Loucy (cell line): ENCODE measurements around the gene TRIM39.

ENCODE experiments used
- H2AFZ ChIP-seq: fragments of 200-600 bp; sonication (generic); 2 replicates; pipeline ENCODE4 v1.6.0; 2016; ENCODE audit warnings: antibody characterized with exemption, mild to moderate bottlenecking, low read length, moderate library complexity
- H3F3A ChIP-seq: fragments of 200-600 bp; 2 replicates; pipeline ENCODE4 v1.6.0; 2016; ENCODE audit warnings: antibody characterized with exemption, low read depth, mild to moderate bottlenecking
- H3K27me3 ChIP-seq: fragments of 200-600 bp; sonication (generic); 2 replicates; pipeline ENCODE4 v1.6.1; 2014; ENCODE audit warnings: low read length, mild to moderate bottlenecking; ENCODE audit not compliant: insufficient read depth, poor library complexity, severe bottlenecking
- H3K36me3 ChIP-seq: fragments of 200-600 bp; sonication (generic); 2 replicates; pipeline ENCODE4 v1.6.1; 2016; ENCODE audit warnings: low read length; ENCODE audit not compliant: insufficient read depth
- H3K4me1 ChIP-seq: fragments of 200-600 bp; sonication (generic); 2 replicates; pipeline ENCODE4 v1.5.1; 2014; ENCODE audit warnings: low read length, mild to moderate bottlenecking; ENCODE audit not compliant: insufficient read depth, poor library complexity, severe bottlenecking
- H3K4me2 ChIP-seq: fragments of 200-600 bp; sonication (generic); 2 replicates; pipeline ENCODE4 v1.6.0; 2014; ENCODE audit warnings: antibody characterized with exemption, low read length, low read depth, mild to moderate bottlenecking; ENCODE audit not compliant: poor library complexity, severe bottlenecking
- H3K4me3 ChIP-seq: fragments of 200-600 bp; sonication (generic); 2 replicates; pipeline ENCODE4 v1.5.1; 2014; ENCODE audit warnings: low read length, mild to moderate bottlenecking, mixed read lengths; ENCODE audit not compliant: poor library complexity, severe bottlenecking
- H3K79me2 ChIP-seq: fragments of 200-600 bp; sonication (generic); 2 replicates; pipeline ENCODE4 v1.6.1; 2014; ENCODE audit warnings: low read length; ENCODE audit not compliant: insufficient read depth
- H3K9ac ChIP-seq: fragments of 200-600 bp; sonication (generic); 2 replicates; pipeline ENCODE4 v1.6.0; 2014; ENCODE audit warnings: mild to moderate bottlenecking, low read depth, low read length, moderate library complexity; ENCODE audit not compliant: poor library complexity, severe bottlenecking
- H3K9me2 ChIP-seq: fragments of 200-600 bp; sonication (generic); replicated peaks from 2 replicates; pipeline ENCODE4 v1.6.1; 2016; ENCODE audit warnings: low read depth, low read length, mixed read lengths
- H3K9me3 ChIP-seq: fragments of 200-600 bp; sonication (generic); 2 replicates; pipeline ENCODE4 v1.6.1; 2014; ENCODE audit warnings: mild to moderate bottlenecking, antibody characterized with exemption, low read length, low read depth; ENCODE audit not compliant: insufficient read depth
- H4K20me1 ChIP-seq: fragments of 200-600 bp; sonication (generic); 2 replicates; pipeline ENCODE4 v1.6.0; 2014; ENCODE audit warnings: antibody characterized with exemption, low read length, mild to moderate bottlenecking; ENCODE audit not compliant: insufficient read depth, poor library complexity, severe bottlenecking
- CTCF ChIP-seq: fragments of 200-600 bp; sonication (generic); conservative IDR thresholded peaks from 2 replicates; pipeline ENCODE4 v1.5.1; 2014; ENCODE audit warnings: mild to moderate bottlenecking, antibody characterized with exemption, low read length
- EZH2phosphoT487 ChIP-seq: fragments of 200-600 bp; IDR thresholded peaks from 2 replicates; pipeline ENCODE4 v1.6.1; 2018; ENCODE audit warnings: antibody characterized with exemption, mild to moderate bottlenecking, moderate library complexity, borderline replicate concordance

TRIM39 gene

DNA sequence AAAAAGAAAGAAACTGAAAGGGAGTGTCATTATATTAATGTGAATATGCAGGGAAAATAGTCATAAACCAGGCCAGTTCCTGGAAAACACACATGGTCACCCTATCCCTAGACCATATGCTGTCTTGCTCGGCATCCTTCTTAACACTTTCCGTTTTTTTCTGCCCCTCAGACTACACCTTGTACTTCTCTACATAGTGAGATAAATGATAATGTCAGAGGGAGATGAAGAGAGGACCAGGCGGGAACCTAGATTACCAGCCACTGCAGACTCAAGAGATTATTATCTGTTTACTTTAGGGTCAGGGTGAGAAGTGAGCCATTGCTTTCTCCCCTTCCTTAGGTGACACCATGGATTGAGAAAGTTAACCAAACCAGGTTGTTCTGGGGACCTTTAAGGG lies 14.5 kb downstream of the TRIM39 start:
- Histone ChIP-seq H3F3A (no peaks in the 10 kb centered on the region), H3K4me1 (peaks cover 11% of the 10 kb centered on the region), H3K79me2 (peaks cover 8% of the 10 kb centered on the region), H3K4me3 (no peak overlapping the region), H3K36me3 (peaks cover 29% of the 10 kb centered on the region; the same call in 1 of the 2 replicates), H2AFZ (no peak overlapping the region), H3K9ac (no peak overlapping the region), H4K20me1 (no peaks in the 10 kb centered on the region), H3K9me2 (no peaks in the 10 kb centered on the region), H3K9me3 (no peaks in the 10 kb centered on the region), H3K27me3 (no peaks in the 10 kb centered on the region), H3K4me2 (no peak overlapping the region)
- no peak for TF ChIP-seq EZH2phosphoT487
- TF ChIP-seq CTCF, result no peak

GRCh38 chr6:30341728-30342127 lies 15.0 kb downstream of the TRIM39 start:
- Histone ChIP-seq H3K79me2 (peaks cover 12% of the 10 kb centered on the region), H3K4me2 (no peak overlapping the region), H3K9ac (no peak overlapping the region), H3K9me3 (no peaks in the 10 kb centered on the region), H3K9me2 (no peaks in the 10 kb centered on the region), H3F3A (no peaks in the 10 kb centered on the region), H3K36me3 (peaks cover 24% of the 10 kb centered on the region; the same call in 1 of the 2 replicates), H3K27me3 (no peaks in the 10 kb centered on the region), H4K20me1 (no peaks in the 10 kb centered on the region), H3K4me1 (peaks cover 13% of the 10 kb centered on the region), H2AFZ (no peak overlapping the region), H3K4me3 (no peak overlapping the region)
- TF ChIP-seq EZH2phosphoT487, result no peak
- no peak for TF ChIP-seq CTCF

GRCh38 chr6:30344191-30344867 lies 17.6 kb downstream of the TRIM39 start:
- Histone ChIP-seq H3F3A (no peaks in the 10 kb centered on the region), H3K36me3 (peaks cover 24% of the 10 kb centered on the region; the same call in 1 of the 2 replicates), H3K9me2 (no peaks in the 10 kb centered on the region), H3K4me3 (peak overlapping the region; percentile 87), H3K9ac (peak overlapping the region; percentile 81), H3K79me2 (peaks cover 12% of the 10 kb centered on the region), H3K9me3 (no peaks in the 10 kb centered on the region), H3K27me3 (no peaks in the 10 kb centered on the region), H2AFZ (peak overlapping the region; percentile 73), H3K4me1 (peaks cover 13% of the 10 kb centered on the region), H3K4me2 (peak overlapping the region; percentile 61), H4K20me1 (no peaks in the 10 kb centered on the region)
- TF ChIP-seq EZH2phosphoT487 (no peak), CTCF (no peak)
